SU-DHL-6 (cell line): ENCODE data around the gene TMEM151A.

Source experiments
- H2AFZ ChIP-seq: fragments of 200-600 bp; sonication (generic); 2 replicates; pipeline ENCODE4 v1.6.1; 2014; ENCODE audit warnings: low read depth, mild to moderate bottlenecking, moderate library complexity, mixed read lengths, antibody characterized with exemption, low read length; ENCODE audit not compliant: severe bottlenecking
- H3F3A ChIP-seq: fragments of 200-600 bp; shearing (Covaris generic); 2 replicates; pipeline ENCODE4 v1.6.0; 2016; ENCODE audit warnings: antibody characterized with exemption, mild to moderate bottlenecking; ENCODE audit not compliant: insufficient read depth
- H3K27ac ChIP-seq: fragments of 200-600 bp; sonication (generic); 2 replicates; pipeline ENCODE4 v1.5.1; 2016; ENCODE audit warnings: low read depth, mild to moderate bottlenecking, low read length, moderate library complexity, mixed read lengths
- H3K27me3 ChIP-seq: fragments of 200-600 bp; sonication (generic), shearing (Covaris generic); 2 replicates; pipeline ENCODE4 v1.6.0; 2014; ENCODE audit warnings: mild to moderate bottlenecking, low read length
- H3K36me3 ChIP-seq: fragments of 200-600 bp; sonication (generic); 2 replicates; pipeline ENCODE4 v1.6.1; 2014; ENCODE audit warnings: mild to moderate bottlenecking, low read length, mixed read lengths
- H3K4me2 ChIP-seq: fragments of 300-600, 200-600 bp; shearing (Covaris generic), sonication (generic); 2 replicates; pipeline ENCODE4 v1.6.0; 2014; ENCODE audit warnings: low read length, low read depth, mild to moderate bottlenecking; ENCODE audit not compliant: poor library complexity, severe bottlenecking
- H3K4me3 ChIP-seq: fragments of 200-600 bp; sonication (generic); 2 replicates; pipeline ENCODE4 v1.5.1; 2014; ENCODE audit warnings: antibody characterized with exemption, low read length, mild to moderate bottlenecking, mixed read lengths; ENCODE audit not compliant: insufficient read depth, poor library complexity, severe bottlenecking
- H3K79me2 ChIP-seq: fragments of 200-600 bp; sonication (generic); 2 replicates; pipeline ENCODE4 v1.6.1; 2014; ENCODE audit warnings: mild to moderate bottlenecking, low read length, moderate library complexity; ENCODE audit not compliant: insufficient read depth
- H3K9ac ChIP-seq: fragments of 200-600 bp; sonication (generic); 2 replicates; pipeline ENCODE4 v1.7.0; 2014; ENCODE audit warnings: mild to moderate bottlenecking, low read length
- H3K9me2 ChIP-seq: fragments of 200-600 bp; sonication (generic); replicated peaks from 2 replicates; pipeline ENCODE4 v1.6.1; 2014; ENCODE audit warnings: low read length; ENCODE audit not compliant: insufficient read depth
- H3K9me3 ChIP-seq: fragments of 200-600 bp; sonication (generic); 2 replicates; pipeline ENCODE4 v1.6.1; 2014; ENCODE audit warnings: low read length, mixed read lengths; ENCODE audit not compliant: insufficient read depth
- H4K20me1 ChIP-seq: fragments of 200-600 bp; sonication (generic); 2 replicates; pipeline ENCODE4 v1.6.1; 2014; ENCODE audit warnings: low read depth, mild to moderate bottlenecking, antibody characterized with exemption, low read length, moderate library complexity, mixed read lengths
- EZH2phosphoT487 ChIP-seq: fragments of 200-600 bp; sonication (generic), shearing (Covaris generic); conservative IDR thresholded peaks from 2 replicates; pipeline ENCODE4 v1.6.1; 2018; ENCODE audit warnings: mild to moderate bottlenecking, antibody characterized with exemption, low read length, moderate library complexity, mixed read lengths
- TF ChIP-seq, protein P1 (sequence below): fragments of 200-600 bp; sonication (generic); IDR thresholded peaks from one replicate; pipeline ENCODE4 v1.5.1; 2017; ENCODE audit warnings: antibody characterized with exemption, mild to moderate bottlenecking, low read length, moderate library complexity; ENCODE audit not compliant: insufficient read depth, poor library complexity, severe bottlenecking

TMEM151A gene

DNA sequence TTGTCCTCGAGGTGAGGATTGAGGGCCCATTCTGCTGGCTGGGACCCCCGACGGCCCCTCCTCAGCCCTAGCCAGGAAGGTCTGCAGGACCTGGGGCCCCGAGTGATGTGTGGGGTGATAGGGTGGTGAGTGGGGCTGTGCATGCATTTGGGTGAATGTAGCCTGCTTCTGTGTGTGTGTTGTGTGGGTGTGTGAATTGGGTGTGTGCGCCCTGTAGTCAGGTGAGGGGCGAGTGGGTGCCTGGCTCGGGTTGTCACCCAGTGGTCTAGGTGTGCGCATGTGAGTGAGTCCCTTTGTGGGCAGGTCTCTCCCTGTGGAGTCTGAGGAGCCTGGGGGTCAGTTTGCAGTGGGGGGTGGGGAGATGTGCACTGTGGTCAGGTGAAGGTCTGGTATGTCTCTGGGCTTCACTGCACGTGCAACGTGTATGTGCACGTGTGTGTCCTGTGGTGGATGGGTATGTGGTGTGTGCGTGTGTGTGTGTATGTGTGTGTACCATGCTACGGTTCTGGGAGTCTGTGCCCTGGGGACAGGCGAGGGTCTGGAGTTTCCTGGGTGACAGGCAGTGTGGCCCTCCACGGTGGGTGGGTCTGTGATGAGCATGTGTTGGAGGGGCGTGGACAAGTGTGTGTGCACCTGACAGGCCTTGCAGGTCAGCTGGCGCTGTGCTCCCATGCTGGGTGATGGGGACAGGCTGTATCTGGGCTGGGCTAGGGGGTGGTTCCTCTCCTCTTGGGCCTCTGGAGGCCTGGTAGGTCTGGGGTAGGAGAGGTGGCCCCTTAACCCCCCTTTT, 1.0 kb downstream of the TMEM151A start:
- H3K9me3 ChIP-seq: no peaks in the 10 kb centered on the region
- no peak overlapping the region for H3K4me3 ChIP-seq
- no peak overlapping the region for H3K9ac ChIP-seq
- H3K36me3 ChIP-seq: no peaks in the 10 kb centered on the region
- H3K27ac ChIP-seq: no peak overlapping the region
- no peaks in the 10 kb centered on the region for H3K27me3 ChIP-seq
- TF ChIP-seq, protein P1, sequence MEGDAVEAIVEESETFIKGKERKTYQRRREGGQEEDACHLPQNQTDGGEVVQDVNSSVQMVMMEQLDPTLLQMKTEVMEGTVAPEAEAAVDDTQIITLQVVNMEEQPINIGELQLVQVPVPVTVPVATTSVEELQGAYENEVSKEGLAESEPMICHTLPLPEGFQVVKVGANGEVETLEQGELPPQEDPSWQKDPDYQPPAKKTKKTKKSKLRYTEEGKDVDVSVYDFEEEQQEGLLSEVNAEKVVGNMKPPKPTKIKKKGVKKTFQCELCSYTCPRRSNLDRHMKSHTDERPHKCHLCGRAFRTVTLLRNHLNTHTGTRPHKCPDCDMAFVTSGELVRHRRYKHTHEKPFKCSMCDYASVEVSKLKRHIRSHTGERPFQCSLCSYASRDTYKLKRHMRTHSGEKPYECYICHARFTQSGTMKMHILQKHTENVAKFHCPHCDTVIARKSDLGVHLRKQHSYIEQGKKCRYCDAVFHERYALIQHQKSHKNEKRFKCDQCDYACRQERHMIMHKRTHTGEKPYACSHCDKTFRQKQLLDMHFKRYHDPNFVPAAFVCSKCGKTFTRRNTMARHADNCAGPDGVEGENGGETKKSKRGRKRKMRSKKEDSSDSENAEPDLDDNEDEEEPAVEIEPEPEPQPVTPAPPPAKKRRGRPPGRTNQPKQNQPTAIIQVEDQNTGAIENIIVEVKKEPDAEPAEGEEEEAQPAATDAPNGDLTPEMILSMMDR: no peak
- TF ChIP-seq EZH2phosphoT487: no peak
- H2AFZ ChIP-seq: no peak overlapping the region
- no peak overlapping the region for H3K4me2 ChIP-seq
- no peaks in the 10 kb centered on the region for H3F3A ChIP-seq
- H3K79me2 ChIP-seq: no peaks in the 10 kb centered on the region
- H3K9me2 ChIP-seq: no peaks in the 10 kb centered on the region
- no peaks in the 10 kb centered on the region for H4K20me1 ChIP-seq

DNA sequence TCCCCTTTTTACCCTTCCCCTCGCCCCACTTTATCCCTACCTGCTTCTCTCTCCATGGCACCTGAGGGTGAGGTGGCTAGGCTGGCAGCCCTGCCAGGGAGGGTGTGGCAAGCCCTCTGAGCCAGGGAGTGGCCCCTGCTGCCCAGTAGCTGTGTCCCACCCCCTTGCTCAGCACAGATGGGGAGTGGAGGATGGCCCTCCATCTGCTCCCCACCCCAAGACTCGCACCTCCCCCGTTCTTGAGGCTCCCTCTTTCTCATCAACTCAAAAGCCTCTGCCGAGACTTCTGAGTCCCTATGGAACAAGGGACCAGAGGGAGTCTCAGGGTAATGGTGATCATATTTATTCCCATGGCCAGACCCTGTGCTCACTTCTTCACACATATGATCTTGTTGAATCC, 1.7 kb downstream of the TMEM151A start:
- no peaks in the 10 kb centered on the region for H3K79me2 ChIP-seq
- no peaks in the 10 kb centered on the region for H4K20me1 ChIP-seq
- no peak overlapping the region for H3K4me2 ChIP-seq
- H3K27me3 ChIP-seq: no peaks in the 10 kb centered on the region
- no peak overlapping the region for H3K27ac ChIP-seq
- no peaks in the 10 kb centered on the region for H3K36me3 ChIP-seq
- TF ChIP-seq EZH2phosphoT487: no peak
- TF ChIP-seq, protein P1: no peak
- H3K9me3 ChIP-seq: no peaks in the 10 kb centered on the region
- no peaks in the 10 kb centered on the region for H3K9me2 ChIP-seq
- H3F3A ChIP-seq: no peaks in the 10 kb centered on the region
- H3K9ac ChIP-seq: no peak overlapping the region
- H3K4me3 ChIP-seq: no peak overlapping the region
- no peak overlapping the region for H2AFZ ChIP-seq

DNA sequence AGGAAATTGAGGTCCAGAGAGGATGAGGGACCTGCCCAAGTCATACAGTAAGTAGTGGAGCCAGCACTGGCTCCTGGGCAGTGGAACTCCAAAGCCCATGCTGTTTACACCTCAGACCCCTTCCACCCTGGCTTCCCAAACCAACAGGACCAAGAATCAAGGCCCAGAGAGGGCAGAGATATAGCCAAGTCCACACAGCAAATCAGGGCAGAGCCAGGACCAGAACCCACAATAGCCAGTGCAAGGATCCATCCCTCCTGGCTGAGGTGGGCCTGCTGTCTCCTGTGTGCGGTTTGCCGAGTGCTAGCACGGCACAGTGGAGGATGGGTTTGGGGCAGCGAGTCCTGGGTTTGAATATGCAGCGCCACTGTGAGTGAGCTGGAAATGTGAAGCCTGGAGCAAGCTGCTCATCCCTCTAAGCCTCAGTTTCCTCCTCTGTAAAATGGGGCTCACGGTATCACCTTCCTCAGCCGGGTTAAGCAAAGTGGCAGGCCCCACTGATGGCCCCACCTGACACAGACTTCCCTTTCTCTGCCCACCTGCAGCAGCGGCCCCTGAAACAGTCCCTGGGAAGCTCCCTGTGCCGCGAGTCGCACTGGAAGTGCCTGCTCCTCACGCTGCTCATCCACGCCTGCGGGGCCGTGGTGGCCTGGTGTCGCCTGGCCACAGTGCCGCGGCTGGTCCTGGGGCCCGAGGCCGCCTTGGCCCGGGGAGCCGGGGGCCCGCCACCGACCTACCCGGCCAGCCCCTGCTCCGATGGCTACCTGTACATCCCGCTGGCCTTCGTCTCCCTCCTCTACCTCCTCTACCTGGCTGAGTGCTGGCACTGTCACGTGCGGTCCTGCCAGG, 2.3 kb downstream of the TMEM151A start:
- H3K9ac ChIP-seq: no peak overlapping the region
- H3K9me3 ChIP-seq: no peaks in the 10 kb centered on the region
- H3K79me2 ChIP-seq: no peaks in the 10 kb centered on the region
- H3K36me3 ChIP-seq: no peaks in the 10 kb centered on the region
- H3K27me3 ChIP-seq: no peaks in the 10 kb centered on the region
- no peak for TF ChIP-seq EZH2phosphoT487
- TF ChIP-seq, protein P1: no peak
- no peak overlapping the region for H3K4me3 ChIP-seq
- H3K9me2 ChIP-seq: no peaks in the 10 kb centered on the region
- no peaks in the 10 kb centered on the region for H4K20me1 ChIP-seq
- no peak overlapping the region for H3K27ac ChIP-seq
- no peaks in the 10 kb centered on the region for H3F3A ChIP-seq
- H2AFZ ChIP-seq: no peak overlapping the region
- H3K4me2 ChIP-seq: no peak overlapping the region
